OCI-LY1 (cell line): ENCODE measurements around the gene ULK4.
"Not testable (repeated sequence)": the region's sequence is repeated elsewhere in the genome, so short reads cannot be mapped to it uniquely, and the experiment has no call there.

Experiments
- H2AFZ ChIP-seq: fragments of 200-600 bp; sonication (generic), shearing (Covaris generic); 2 replicates; pipeline ENCODE4 v1.6.0; 2014; ENCODE audit warnings: antibody characterized with exemption, mild to moderate bottlenecking, low read length
- H3F3A ChIP-seq: fragments of 200-600 bp; sonication (generic), shearing (Covaris generic); 2 replicates; pipeline ENCODE4 v1.6.0; 2014; ENCODE audit warnings: mild to moderate bottlenecking, antibody characterized with exemption, low read length, moderate library complexity; ENCODE audit not compliant: insufficient read depth
- H3K27ac ChIP-seq: fragments of 200-600 bp; sonication (generic); 2 replicates; pipeline ENCODE4 v1.5.1; 2014; ENCODE audit warnings: low read length, mixed run types, mild to moderate bottlenecking, low read depth; ENCODE audit not compliant: poor library complexity, severe bottlenecking
- H3K27me3 ChIP-seq: fragments of 200-600 bp; sonication (generic); 2 replicates; pipeline ENCODE4 v1.6.0; 2014; ENCODE audit warnings: antibody characterized with exemption, mild to moderate bottlenecking, low read length, moderate library complexity; ENCODE audit not compliant: insufficient read depth
- H3K36me3 ChIP-seq: fragments of 200-600 bp; sonication (generic); 2 replicates; pipeline ENCODE4 v1.6.1; 2014; ENCODE audit warnings: mild to moderate bottlenecking, antibody characterized with exemption, low read length, moderate library complexity, mixed read lengths; ENCODE audit not compliant: insufficient read depth
- H3K4me1 ChIP-seq: fragments of 200-600 bp; sonication (generic); 2 replicates; pipeline ENCODE4 v1.5.1; 2014; ENCODE audit warnings: mild to moderate bottlenecking, low read length, moderate library complexity; ENCODE audit not compliant: insufficient read depth, severe bottlenecking
- H3K4me2 ChIP-seq: fragments of 200-600 bp; sonication (generic), shearing (Covaris generic); 2 replicates; pipeline ENCODE4 v1.6.1; 2014; ENCODE audit warnings: low read length
- H3K4me3 ChIP-seq: fragments of 200-600 bp; sonication (generic); 2 replicates; pipeline ENCODE4 v1.5.1; 2014; ENCODE audit warnings: low read length, low read depth, mild to moderate bottlenecking, mixed read lengths; ENCODE audit not compliant: poor library complexity, severe bottlenecking
- H3K79me2 ChIP-seq: fragments of 200-600 bp; shearing (Covaris generic); 2 replicates; pipeline ENCODE4 v1.6.1; 2016; ENCODE audit warnings: mixed run types, low read length, mixed read lengths; ENCODE audit not compliant: insufficient read depth
- H3K9ac ChIP-seq: fragments of 200-600 bp; sonication (generic), shearing (Covaris generic); 2 replicates; pipeline ENCODE4 v1.6.1; 2014; ENCODE audit warnings: mild to moderate bottlenecking, low read length, mixed read lengths
- H3K9me2 ChIP-seq: fragments of 200-600 bp; sonication (generic), shearing (Covaris generic); 2 replicates; pipeline ENCODE4 v1.6.1; 2014; ENCODE audit warnings: low read depth, mild to moderate bottlenecking, low read length, mixed read lengths
- H3K9me3 ChIP-seq: fragments of 200-600 bp; shearing (Covaris generic); 2 replicates; pipeline ENCODE4 v1.6.1; 2014; ENCODE audit warnings: low read length, mixed read lengths
- H4K20me1 ChIP-seq: fragments of 200-600 bp; sonication (generic), shearing (Covaris generic); 2 replicates; pipeline ENCODE4 v1.6.0; 2016; ENCODE audit warnings: mild to moderate bottlenecking, low read length; ENCODE audit not compliant: insufficient read depth
- EZH2 ChIP-seq: fragments of 200-600 bp; sonication (generic), shearing (Covaris generic); IDR thresholded peaks from 2 replicates; pipeline ENCODE4 v1.8.0; 2017; ENCODE audit warnings: borderline replicate concordance, mixed run types, mild to moderate bottlenecking, antibody characterized with exemption, low read length, moderate library complexity, mixed read lengths
- TF ChIP-seq, protein P1 (sequence below): fragments of 200-600 bp; sonication (generic), shearing (Covaris generic); IDR thresholded peaks from 2 replicates; pipeline ENCODE4 v1.5.1; 2017; ENCODE audit warnings: mild to moderate bottlenecking, antibody characterized with exemption, low read length, moderate library complexity, mixed read lengths

The ULK4 gene

GRCh38 chr3:41456162-41456561 is 505.7 kb downstream of the ULK4 start:
- no peaks in the 10 kb centered on the region for H3K9me2 ChIP-seq
- no peaks in the 10 kb centered on the region for H3K9me3 ChIP-seq
- no peaks in the 10 kb centered on the region for H3F3A ChIP-seq
- no peaks in the 10 kb centered on the region for H3K36me3 ChIP-seq
- H3K9ac ChIP-seq = no peak overlapping the region
- no peak overlapping the region for H3K4me3 ChIP-seq
- H3K79me2 ChIP-seq = no peaks in the 10 kb centered on the region
- no peaks in the 10 kb centered on the region for H3K27me3 ChIP-seq
- H3K4me2 ChIP-seq = no peak overlapping the region
- H2AFZ ChIP-seq = no peak overlapping the region
- no peak overlapping the region for H3K27ac ChIP-seq
- TF ChIP-seq, protein P1, sequence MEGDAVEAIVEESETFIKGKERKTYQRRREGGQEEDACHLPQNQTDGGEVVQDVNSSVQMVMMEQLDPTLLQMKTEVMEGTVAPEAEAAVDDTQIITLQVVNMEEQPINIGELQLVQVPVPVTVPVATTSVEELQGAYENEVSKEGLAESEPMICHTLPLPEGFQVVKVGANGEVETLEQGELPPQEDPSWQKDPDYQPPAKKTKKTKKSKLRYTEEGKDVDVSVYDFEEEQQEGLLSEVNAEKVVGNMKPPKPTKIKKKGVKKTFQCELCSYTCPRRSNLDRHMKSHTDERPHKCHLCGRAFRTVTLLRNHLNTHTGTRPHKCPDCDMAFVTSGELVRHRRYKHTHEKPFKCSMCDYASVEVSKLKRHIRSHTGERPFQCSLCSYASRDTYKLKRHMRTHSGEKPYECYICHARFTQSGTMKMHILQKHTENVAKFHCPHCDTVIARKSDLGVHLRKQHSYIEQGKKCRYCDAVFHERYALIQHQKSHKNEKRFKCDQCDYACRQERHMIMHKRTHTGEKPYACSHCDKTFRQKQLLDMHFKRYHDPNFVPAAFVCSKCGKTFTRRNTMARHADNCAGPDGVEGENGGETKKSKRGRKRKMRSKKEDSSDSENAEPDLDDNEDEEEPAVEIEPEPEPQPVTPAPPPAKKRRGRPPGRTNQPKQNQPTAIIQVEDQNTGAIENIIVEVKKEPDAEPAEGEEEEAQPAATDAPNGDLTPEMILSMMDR = no peak
- TF ChIP-seq EZH2 = no peak
- no peaks in the 10 kb centered on the region for H3K4me1 ChIP-seq
- H4K20me1 ChIP-seq = no peaks in the 10 kb centered on the region

DNA sequence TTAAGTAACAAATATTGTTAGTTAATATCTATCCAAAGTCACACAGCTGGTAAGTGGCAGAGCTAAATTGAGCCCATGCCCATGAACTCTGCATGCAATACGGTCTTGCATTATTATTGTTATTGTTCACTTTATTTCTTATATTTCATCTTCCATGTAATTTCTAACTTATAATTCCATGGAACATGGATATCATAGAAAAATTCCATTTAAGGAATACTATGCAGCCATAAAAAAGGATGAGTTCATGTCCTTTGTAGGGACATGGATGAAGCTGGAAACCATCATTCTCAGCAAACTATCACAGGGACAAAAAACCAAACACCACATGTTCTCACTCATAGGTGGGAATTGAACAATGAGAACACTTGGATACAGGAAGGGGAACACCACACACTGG is 508.3 kb downstream of the ULK4 start:
- not testable (repeated sequence) for H3K9ac ChIP-seq, H3K9me3 ChIP-seq, H3K4me3 ChIP-seq, H2AFZ ChIP-seq, H3K36me3 ChIP-seq, H3F3A ChIP-seq, H3K27me3 ChIP-seq, H3K4me1 ChIP-seq, H4K20me1 ChIP-seq, H3K4me2 ChIP-seq, H3K9me2 ChIP-seq, H3K79me2 ChIP-seq, H3K27ac ChIP-seq

- Histone ChIP-seq H3K4me2 (no peak overlapping the region), H3K4me1 (no peaks in the 10 kb centered on the region), H3K27me3 (no peaks in the 10 kb centered on the region), H3F3A (no peaks in the 10 kb centered on the region), H3K27ac (no peak overlapping the region), H4K20me1 (no peaks in the 10 kb centered on the region), H3K36me3 (no peaks in the 10 kb centered on the region), H2AFZ (no peak overlapping the region), H3K9me3 (no peaks in the 10 kb centered on the region), H3K9me2 (no peaks in the 10 kb centered on the region), H3K9ac (no peak overlapping the region), H3K79me2 (no peaks in the 10 kb centered on the region), H3K4me3 (no peak overlapping the region)
- TF ChIP-seq EZH2 = no peak
- TF ChIP-seq, protein P1 = peak; percentile 12; the same call in 1 of the 2 replicates
Observed at GRCh38 chr3:41450416-41451231, 511.3 kb downstream of the ULK4 start.

GRCh38 chr3:41448396-41448795 is 513.5 kb downstream of the ULK4 start:
- Histone ChIP-seq H3K79me2 (no peaks in the 10 kb centered on the region), H3K4me1 (no peaks in the 10 kb centered on the region), H3K27ac (no peak overlapping the region), H3K36me3 (no peaks in the 10 kb centered on the region), H3F3A (no peaks in the 10 kb centered on the region), H3K9me2 (no peaks in the 10 kb centered on the region), H3K9me3 (no peaks in the 10 kb centered on the region), H3K4me3 (no peak overlapping the region), H3K9ac (no peak overlapping the region), H2AFZ (no peak overlapping the region), H3K27me3 (no peaks in the 10 kb centered on the region), H4K20me1 (no peaks in the 10 kb centered on the region), H3K4me2 (no peak overlapping the region)
- no peak for TF ChIP-seq EZH2
- TF ChIP-seq, protein P1 = no peak; the same call in 1 of the 2 replicates
